H1 (cell line): ENCODE measurements around the gene PXMP4. TPM values are rescaled to one million over a fixed set of nuclear protein-coding genes. Genes with fewer than 3 reads are reported as not detected.

Source experiments
- CTCF ChIA-PET: fragments of 300-600 bp; sonication (Branson Sonifier 250); formaldehyde crosslinking; loops from one replicate; lab custom pipeline; 2021; ENCODE audit not compliant: partially characterized antibody; lab: Charles Lee
- POLR2A ChIA-PET: fragments of 300-600 bp; sonication (Branson Sonifier 250); formaldehyde crosslinking; loops from one replicate; lab custom pipeline; 2021; ENCODE audit warnings: inconsistent platforms; ENCODE audit not compliant: partially characterized antibody; lab: Charles Lee
- DNase-seq, 2 experiments: peaks; one replicate each; pipeline versions ENCODE4 v3.0.0 to v3.0.0-alpha.2; 2010 to 2022; ENCODE audit warnings: low spot score in 2 of 2, low read depth in 1 of 2, mixed read lengths in 1 of 2
- FAIRE-seq: peaks from 2 replicates; lab custom pipeline; 2011; peaks lifted over from hg19 to GRCh38; lab: Jason Lieb, UNC
- H2AFZ ChIP-seq: 2 replicates; pipeline ENCODE4 v1.8.1; 2012; ENCODE audit warnings: low read length, inconsistent platforms
- H2AK5ac ChIP-seq: 2 replicates; pipeline ENCODE4 v1.6.1; 2013; ENCODE audit warnings: low read depth, low read length
- H2BK120ac ChIP-seq: replicated peaks from 2 replicates; pipeline ENCODE3; 2013; ENCODE audit warnings: low read depth, low read length, inconsistent platforms
- H2BK12ac ChIP-seq: 2 replicates; pipeline ENCODE4 v1.6.1; 2013; ENCODE audit warnings: low read depth, low read length
- H2BK15ac ChIP-seq: 2 replicates; pipeline ENCODE4 v1.6.1; 2013; ENCODE audit warnings: low read length
- H2BK20ac ChIP-seq: 2 replicates; pipeline ENCODE4 v1.6.1; 2013; ENCODE audit warnings: low read length
- H2BK5ac ChIP-seq: 2 replicates; pipeline ENCODE4 v1.6.1; 2013; ENCODE audit warnings: low read depth, low read length
- H3K14ac ChIP-seq: 2 replicates; pipeline ENCODE4 v1.6.1; 2013; ENCODE audit warnings: inconsistent platforms; ENCODE audit not compliant: insufficient read length
- H3K18ac ChIP-seq: 2 replicates; pipeline ENCODE4 v1.6.1; 2013; ENCODE audit warnings: low read length; ENCODE audit errors: extremely low read depth
- H3K23ac ChIP-seq: 2 replicates; pipeline ENCODE4 v1.6.1; 2013; ENCODE audit warnings: inconsistent platforms; ENCODE audit not compliant: insufficient read length
- H3K23me2 ChIP-seq: 2 replicates; pipeline ENCODE4 v1.6.1; 2013; ENCODE audit warnings: low read depth, low read length
- H3K27ac ChIP-seq: 2 replicates; pipeline ENCODE4 v1.6.1; 2011; ENCODE audit warnings: low read depth, low read length, inconsistent platforms
- H3K27me3 ChIP-seq, 4 experiments: replicated peaks in 1 of 4; 1 replicate in 1 of 4; 2 replicates in 3 of 4; pipeline versions ENCODE4 v1.6.1 to v1.8.1; 2011 to 2013; ENCODE audit warnings: low read length in 3 of 4, mild to moderate bottlenecking in 3 of 4, inconsistent platforms in 2 of 4, mixed read lengths in 2 of 4, moderate library complexity in 1 of 4; ENCODE audit not compliant: control insufficient read depth in 3 of 4, insufficient read depth in 3 of 4; ENCODE audit errors: extremely low read depth in 1 of 4
- H3K36me3 ChIP-seq, 4 experiments: 2 replicates each; pipeline versions ENCODE4 v1.6.1 to v1.8.1; 2011 to 2013; ENCODE audit warnings: mild to moderate bottlenecking in 4 of 4, low read length in 3 of 4, moderate library complexity in 2 of 4, control low read depth in 1 of 4, inconsistent platforms in 1 of 4; ENCODE audit not compliant: insufficient read depth in 4 of 4, control insufficient read depth in 2 of 4
- H3K4ac ChIP-seq: replicated peaks from 2 replicates; pipeline ENCODE3; 2013; ENCODE audit warnings: low read length, low read depth, mixed read lengths, inconsistent platforms; ENCODE audit not compliant: insufficient read length
- H3K4me1 ChIP-seq, 4 experiments: replicated peaks in 1 of 4; 1 replicate in 1 of 4; 2 replicates in 3 of 4; pipeline versions ENCODE4 v1.6.1 to v1.8.1; 2011 to 2013; ENCODE audit warnings: low read length in 3 of 4, inconsistent platforms in 2 of 4, mixed read lengths in 1 of 4; ENCODE audit not compliant: insufficient read depth in 4 of 4, control insufficient read depth in 3 of 4
- H3K4me2 ChIP-seq, 2 experiments: 2 replicates each; pipeline versions ENCODE4 v1.6.1 to v1.8.1; 2011 to 2013; ENCODE audit warnings: low read depth in 2 of 2, low read length in 2 of 2, control low read depth in 1 of 2, inconsistent platforms in 1 of 2, mild to moderate bottlenecking in 1 of 2; ENCODE audit not compliant: insufficient read depth in 1 of 2
- H3K4me3 ChIP-seq, 4 experiments: fragments of 200-600, 300-600 bp in 1 of 4; sonication (generic), shearing (Covaris generic), sonication (Bioruptor Twin) in 1 of 4; 2 replicates each; pipeline versions ENCODE4 v1.5.1 to v1.8.1; 2011 to 2016; ENCODE audit warnings: low read length in 4 of 4, low read depth in 3 of 4, control low read depth in 2 of 4, inconsistent platforms in 2 of 4, mild to moderate bottlenecking in 2 of 4, mixed read lengths in 1 of 4, moderate library complexity in 1 of 4; ENCODE audit not compliant: insufficient read depth in 2 of 4; ENCODE audit errors: extremely low read depth in 1 of 4
- H3K56ac ChIP-seq: replicated peaks from 2 replicates; pipeline ENCODE3; 2013; ENCODE audit warnings: low read depth, mild to moderate bottlenecking, mixed read lengths, low read length, inconsistent platforms; ENCODE audit not compliant: insufficient read length
- H3K79me1 ChIP-seq: 2 replicates; pipeline ENCODE4 v1.6.1; 2013; ENCODE audit warnings: low read depth, low read length, control low read depth
- H3K79me2 ChIP-seq, 2 experiments: 2 replicates each; pipeline versions ENCODE4 v1.6.1 to v1.8.1; 2012 to 2013; ENCODE audit warnings: low read length in 2 of 2, mild to moderate bottlenecking in 2 of 2, inconsistent platforms in 1 of 2; ENCODE audit not compliant: insufficient read depth in 2 of 2, control insufficient read depth in 1 of 2
- H3K9ac ChIP-seq, 4 experiments: replicated peaks in 1 of 4; 1 replicate in 1 of 4; 2 replicates in 3 of 4; pipeline versions ENCODE4 v1.6.1 to v1.8.1; 2011 to 2013; ENCODE audit warnings: low read depth in 3 of 4, low read length in 3 of 4, control low read depth in 2 of 4, mild to moderate bottlenecking in 2 of 4, moderate library complexity in 2 of 4, inconsistent platforms in 1 of 4; ENCODE audit errors: extremely low read depth in 1 of 4
- H3K9me3 ChIP-seq, 2 experiments: 2 replicates each; pipeline versions ENCODE4 v1.6.1 to v1.8.1; 2012 to 2013; ENCODE audit warnings: mild to moderate bottlenecking in 2 of 2, moderate library complexity in 2 of 2, control low read depth in 1 of 2, inconsistent platforms in 1 of 2, low read depth in 1 of 2, low read length in 1 of 2, mixed read lengths in 1 of 2; ENCODE audit not compliant: insufficient read depth in 2 of 2
- H4K20me1 ChIP-seq, 2 experiments: replicated peaks in 1 of 2; 2 replicates each; pipeline versions ENCODE3 to v1.8.1; 2011 to 2013; ENCODE audit warnings: inconsistent platforms in 2 of 2, low read length in 2 of 2, mild to moderate bottlenecking in 1 of 2; ENCODE audit not compliant: insufficient read depth in 2 of 2, control insufficient read depth in 1 of 2
- H4K5ac ChIP-seq: 2 replicates; pipeline ENCODE4 v1.6.1; 2013; ENCODE audit warnings: low read length, low read depth, mixed read lengths, inconsistent platforms; ENCODE audit not compliant: insufficient read length
- H4K8ac ChIP-seq: 2 replicates; pipeline ENCODE4 v1.8.0; 2013; ENCODE audit warnings: mild to moderate bottlenecking, moderate library complexity, low read length, inconsistent platforms; ENCODE audit not compliant: insufficient read depth; ENCODE audit errors: extremely low read depth
- H4K91ac ChIP-seq: replicated peaks from 2 replicates; pipeline ENCODE3; 2013; ENCODE audit warnings: low read length, mixed read lengths, inconsistent platforms; ENCODE audit not compliant: insufficient read length
- CREB1 ChIP-seq: IDR thresholded peaks from 2 replicates; pipeline ENCODE4 v1.6.1; 2012; ENCODE audit warnings: inconsistent platforms
- RBBP5 ChIP-seq: IDR thresholded peaks from 2 replicates; pipeline ENCODE4 v1.7.1; 2012; ENCODE audit warnings: low read depth, mild to moderate bottlenecking, inconsistent platforms, low read length, moderate library complexity, borderline replicate concordance
- WGBS, 2 experiments: shearing (Covaris generic) in 1 of 2; methylation state at CpG; one replicate each; pipeline versions ENCODE4 v1.1.6 to v1.1.7; 2013 to 2015; ENCODE audit warnings: low lambda C conversion rate in 2 of 2, mixed read lengths in 2 of 2, inconsistent platforms in 1 of 2, low coverage in 1 of 2, missing lambda C conversion rate in 1 of 2; ENCODE audit not compliant: insufficient replicate concordance in 2 of 2, insufficient coverage in 1 of 2, insufficient read length in 1 of 2; ENCODE audit errors: extremely low coverage in 1 of 2, missing lambda C conversion rate in 1 of 2; 5-methylcytosine and 5-hydroxymethylcytosine counted together
- polyA plus RNA-seq, 7 experiments: library from polyadenylated mRNA; depleted of rRNA in 3 of 7; stranded (reverse) in 5 of 7; unstranded in 2 of 7; fragments of >200 nt in 5 of 7; fragments of 200-250 nt in 2 of 7; gene quantifications; 1 replicate in 5 of 7; 2 replicates in 1 of 7; 4 replicates in 1 of 7; pipeline versions ENCODE4 v1.2.1 to v1.2.3, GENCODE V29; 2011 to 2013; ENCODE audit warnings: missing spikeins in 2 of 7, mixed read lengths in 2 of 7
- total RNA-seq: library from RNA; stranded (reverse); fragmentation: NEBNext Ultra II Directional; extraction: Animal tissue kit (Norgen Biotek cat#: 25700); gene quantifications from 2 replicates; pipeline ENCODE4 v1.2.1, GENCODE V29; 2021

PXMP4 gene
- total and polyA plus RNA-seq, 2 of the 8 experiments (the other 6 are each of a cell fraction or from before 2014, with no cell fraction given) = 3.3 to 3.4 TPM

DNA sequence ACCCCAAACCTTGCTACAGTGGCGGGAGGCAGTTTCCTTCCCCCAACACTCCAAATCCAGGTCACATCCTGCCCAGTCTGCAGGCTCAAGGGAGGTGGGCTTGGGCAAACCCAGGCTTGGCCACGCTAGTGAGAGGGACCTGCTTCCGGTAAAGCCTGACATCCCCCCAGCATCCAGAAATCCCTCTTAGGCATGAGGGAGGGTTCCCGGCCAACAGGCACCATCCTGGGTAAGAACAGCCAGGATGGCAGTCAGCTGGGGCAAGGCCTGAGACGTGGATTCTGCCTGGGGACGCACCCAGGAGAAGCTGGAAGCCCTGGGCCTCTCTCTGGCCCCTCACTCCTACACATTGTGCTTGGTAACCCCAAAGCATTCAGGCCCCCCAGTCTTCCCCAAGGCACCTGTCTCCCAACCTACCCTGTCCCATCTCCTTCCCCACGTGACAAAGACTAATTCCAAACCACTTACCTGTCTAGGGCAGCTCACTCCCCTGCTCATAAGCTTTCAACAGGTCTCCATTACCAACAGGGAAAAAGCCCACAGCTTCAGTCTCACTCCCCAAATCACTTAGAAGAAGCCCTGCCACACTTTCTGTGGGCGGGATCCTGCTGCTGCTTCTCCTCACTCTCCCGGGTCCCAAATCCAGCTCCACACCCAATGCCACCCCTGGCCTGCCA is 55.9 kb downstream of the PXMP4 start:
- Histone ChIP-seq H4K20me1 (peaks cover 0 to 15% of the 10 kb centered on the region in 2 experiments), H2BK5ac (peak overlapping the region; percentile 73), H3K9me3 (peaks cover 0 to 5% of the 10 kb centered on the region in 2 experiments; a peak in 1 of 4 replicates), H3K56ac (peak overlapping the region; percentile 34), H2BK12ac (peak overlapping the region; percentile 84; the same call in 1 of the 2 replicates), H2AFZ (peak overlapping the region; percentile 78; the same call in 1 of the 2 replicates), H2BK20ac (no peak overlapping the region), H4K5ac (peak overlapping the region; percentile 75), H3K27me3 (peaks cover 0 to 10% (median 3%) of the 10 kb centered on the region in 4 experiments; a peak in 3 of 7 replicates), H2AK5ac (peak overlapping the region; percentile 17; the same call in 1 of the 2 replicates), H4K8ac (peak overlapping the region; percentile 90), H4K91ac (peak overlapping the region; percentile 75), H3K4ac (peak overlapping the region; percentile 96), H3K4me2 (peak overlapping the region; percentile 67 to 94), H3K4me3 (peak overlapping the region; percentile 56 to 93 (median 82)), H3K9ac (peak overlapping the region; percentile 52 to 68 (median 65)), H3K27ac (peak overlapping the region; percentile 61), H3K79me2 (no peaks in the 10 kb centered on the region), H3K4me1 (peaks cover 0 to 18% (median 11%) of the 10 kb centered on the region in 4 experiments; a peak in 4 of 7 replicates), H3K14ac (no peak overlapping the region), H3K23me2 (peaks cover 25% of the 10 kb centered on the region; the same call in 1 of the 2 replicates), H3K36me3 (peaks cover 2 to 16% (median 6%) of the 10 kb centered on the region in 4 experiments; a peak in 3 of 8 replicates), H2BK120ac (peak overlapping the region; percentile 51), H3K79me1 (no peaks in the 10 kb centered on the region), H3K18ac (peak overlapping the region; percentile 64; the same call in 1 of the 2 replicates), H2BK15ac (peak overlapping the region; percentile 100), H3K23ac (no peak overlapping the region)
- WGBS, 2 experiments = 53% methylated on average over 9 of the region's 9 CpGs; no CpG with 5 or more reads in 1 of the 2 experiments
- FAIRE-seq (no peak), DNase-seq (no peak)
- TF ChIP-seq RBBP5 (0 out of 2 replicates have a peak, but pooled peaks have one; percentile 2), CREB1 (no peak)
- CTCF ChIA-PET = interaction anchor here (0.7 to 3.9 kb wide), 10 partner anchors 9 to 211 kb away, joined by 3 to 22 read pairs (median 4); partner anchors contain the start of gene NECAB3
- POLR2A ChIA-PET = interaction anchor here (0.6 to 17.9 kb wide), 11 partner anchors 9 to 288 kb away, joined by 3 to 245 read pairs (median 3); partner anchors contain the start of gene NECAB3
